GM12878 (cell line): ENCODE data around the gene H19. TPM values are rescaled to one million over a fixed set of nuclear protein-coding genes. Genes with fewer than 3 reads are reported as not detected.

Experiments
- ATAC-seq: fragments of 200-7000 bp; cut with Tn5 transposase; 3 replicates; pipeline ENCODE4 v1.9.1; 2020; ENCODE audit warnings: mild to moderate bottlenecking, moderate library complexity
- BruUV-seq: library from RNA; stranded (reverse); fragments of 400-500 nt; replicated peaks from 2 replicates; lab custom pipeline; 2021; lab: Mats Ljungman, UMichigan
- CTCF ChIA-PET: fragments of 300-600 bp; sonication (Branson Sonifier 250); formaldehyde crosslinking; extraction: SDS; loops from one replicate; lab custom pipeline; 2021; ENCODE audit warnings: inconsistent platforms; lab: Yijun Ruan, JAX
- POLR2A ChIA-PET: fragments of 350-600 bp; formaldehyde crosslinking; extraction: SDS; loops from one replicate; lab custom pipeline; 2021; ENCODE audit warnings: inconsistent platforms; lab: Charles Lee
- RAD21 ChIA-PET: fragments of 300-600 bp; sonication (Branson Sonifier 250); formaldehyde crosslinking; loops from one replicate; lab custom pipeline; 2023; ENCODE audit warnings: antibody characterized with exemption; ENCODE audit not compliant: unreplicated experiment; lab: Charles Lee
- SMC1A ChIA-PET: fragments of 300-600 bp; sonication (Branson Sonifier 250); formaldehyde crosslinking; loops from one replicate; lab custom pipeline; 2023; ENCODE audit not compliant: unreplicated experiment, uncharacterized antibody; lab: Charles Lee
- DNase-seq: peaks from one replicate; pipeline ENCODE4 v3.0.0-alpha.2; 2011; ENCODE audit warnings: low read depth, low spot score
- FAIRE-seq: peaks from 3 replicates; lab custom pipeline; 2011; peaks lifted over from hg19 to GRCh38; lab: Jason Lieb, UNC
- H2AFZ ChIP-seq: 2 replicates; pipeline ENCODE4 v1.6.0; 2011; ENCODE audit warnings: low read depth, low read length, control low read depth; ENCODE audit not compliant: control insufficient read depth
- H3K27ac ChIP-seq: 2 replicates; pipeline ENCODE4 v1.5.1; 2011; ENCODE audit warnings: control low read depth; ENCODE audit not compliant: control insufficient read depth, insufficient read depth
- H3K27me3 ChIP-seq, 2 experiments: replicated peaks in 1 of 2; 2 replicates each; pipeline versions ENCODE4 v1.6.0 to v1.6.1; 2011; ENCODE audit warnings: low read length in 1 of 2; ENCODE audit not compliant: control insufficient read depth in 2 of 2, insufficient read depth in 2 of 2
- H3K36me3 ChIP-seq, 2 experiments: 2 replicates each; pipeline ENCODE4 v1.5.1; 2011; ENCODE audit warnings: low read length in 1 of 2; ENCODE audit not compliant: control insufficient read depth in 2 of 2, insufficient read depth in 2 of 2
- H3K4me1 ChIP-seq: 2 replicates; pipeline ENCODE4 v1.6.1; 2011; ENCODE audit warnings: mild to moderate bottlenecking, low read length, moderate library complexity, mixed read lengths; ENCODE audit not compliant: control insufficient read depth, insufficient read depth
- H3K4me2 ChIP-seq: 2 replicates; pipeline ENCODE4 v1.6.0; 2011; ENCODE audit warnings: control low read depth; ENCODE audit not compliant: control insufficient read depth, insufficient read depth
- H3K4me3 ChIP-seq: fragments of 200-600 bp; sonication (generic); 2 replicates; pipeline ENCODE4 v1.5.1; 2016
- H3K79me2 ChIP-seq: 2 replicates; pipeline ENCODE4 v1.6.0; 2011; ENCODE audit warnings: low read length; ENCODE audit not compliant: control insufficient read depth, insufficient read depth
- H3K9ac ChIP-seq: 2 replicates; pipeline ENCODE4 v1.8.0; 2011; ENCODE audit warnings: low read length, control low read depth, mixed read lengths; ENCODE audit not compliant: control insufficient read depth, insufficient read depth
- H3K9me3 ChIP-seq: replicated peaks from 3 replicates; pipeline ENCODE4 v1.5.1; 2011; ENCODE audit warnings: mild to moderate bottlenecking, low read length; ENCODE audit not compliant: control insufficient read depth, insufficient read depth
- H4K20me1 ChIP-seq: 2 replicates; pipeline ENCODE4 v1.6.0; 2011; ENCODE audit not compliant: control insufficient read depth, insufficient read depth
- CBX3 ChIP-seq: fragments of 200-600 bp; sonication (generic); IDR thresholded peaks from 2 replicates; pipeline ENCODE4 v1.6.1; 2016; ENCODE audit warnings: low read depth, borderline replicate concordance
- IRF5 ChIP-seq: fragments of 450-650 bp; IDR thresholded peaks from 2 replicates; pipeline ENCODE4 v1.6.1; 2017; ENCODE audit warnings: borderline replicate concordance
- MEF2B ChIP-seq: fragments of 450-650 bp; IDR thresholded peaks from 2 replicates; pipeline ENCODE4 v1.6.1; 2018; ENCODE audit warnings: mild to moderate bottlenecking, moderate library complexity; ENCODE audit not compliant: partially characterized antibody, poor library complexity, severe bottlenecking
- NR2C1 ChIP-seq: fragments of 450-650 bp; IDR thresholded peaks from 2 replicates; pipeline ENCODE4 v1.6.1; 2017; ENCODE audit warnings: antibody characterized with exemption, mild to moderate bottlenecking, moderate library complexity
- PAX5 ChIP-seq: IDR thresholded peaks from 2 replicates; pipeline ENCODE4 v1.6.1; 2011; ENCODE audit warnings: low read depth, low read length, borderline replicate concordance
- PAX8 ChIP-seq: fragments of 450-650 bp; IDR thresholded peaks from 2 replicates; pipeline ENCODE4 v1.6.1; 2017; ENCODE audit warnings: mild to moderate bottlenecking, moderate library complexity
- PML ChIP-seq: IDR thresholded peaks from 2 replicates; pipeline ENCODE4 v1.6.1; 2012; ENCODE audit warnings: low read length, inconsistent platforms
- RFX5 ChIP-seq: IDR thresholded peaks from 2 replicates; pipeline ENCODE4 v1.6.1; 2011; ENCODE audit warnings: low read depth, low read length, improper control_type of control experiment
- WGBS: methylation state at CpG from one replicate; pipeline ENCODE4 v1.1.6; 2016; ENCODE audit warnings: low lambda C conversion rate; ENCODE audit not compliant: insufficient replicate concordance, insufficient coverage; ENCODE audit errors: missing lambda C conversion rate; 5-methylcytosine and 5-hydroxymethylcytosine counted together
- in situ Hi-C: fragments of 300-500 bp; cut with MboI; formaldehyde crosslinking; loops from 9 replicates; pipeline ENCODE4 v1.14.3; 2018; ENCODE audit warnings: mixed read lengths
- intact Hi-C: fragments of 100-400 bp; cut with micrococcal nuclease; formaldehyde crosslinking; loops from one replicate; pipeline ENCODE4 v1.14.2; 2022; ENCODE audit not compliant: unreplicated experiment
- polyA plus RNA-seq, 11 experiments: library from polyadenylated mRNA; depleted of rRNA in 4 of 11; unstranded in 6 of 11; stranded (reverse) in 5 of 11; fragments of >200 nt; fragmentation: Nextera tagmentation in 4 of 11; fragmentation: Illumina TruSeq in 1 of 11; extraction: Ambion mirVana in 4 of 11; extraction: Trizol in 1 of 11; gene quantifications; 1 replicate in 1 of 11; 2 replicates in 10 of 11; pipeline versions ENCODE4 v1.2.1 to v1.2.3, GENCODE V29; 2011 to 2016; ENCODE audit warnings: inconsistent platforms in 2 of 11, missing spikeins in 2 of 11, low read depth in 1 of 11
- total RNA-seq, 4 experiments: library from RNA; depleted of rRNA in 3 of 4; stranded (reverse); fragments of >200 nt in 3 of 4; fragmentation: Illumina TruSeq in 1 of 4; extraction: Trizol in 1 of 4; gene quantifications; 2 replicates each; pipeline versions ENCODE4 v1.2.1 to v1.2.3, GENCODE V29; 2013 to 2021

Gene H19
- total and polyA plus RNA-seq, 10 of the 15 experiments (the other 5 are each of a cell fraction or from before 2014, with no cell fraction given): 0.04 to 1.2 (median 0.31) TPM; not detected in 6

- ChIA-PET RAD21 (no interaction called here), POLR2A (no interaction called here), CTCF (no interaction called here), SMC1A (no interaction called here)
- in situ Hi-C loops: no loop called here
- Histone ChIP-seq H3K4me1 (no peaks in the 10 kb centered on the region), H3K9ac (no peak overlapping the region), H3K79me2 (no peaks in the 10 kb centered on the region), H3K9me3 (no peaks in the 10 kb centered on the region), H3K4me2 (no peak overlapping the region), H3K4me3 (no peak overlapping the region), H2AFZ (no peak overlapping the region), H3K27me3 (no peaks in the 10 kb centered on the region), H4K20me1 (no peaks in the 10 kb centered on the region)
- no TSS peak for BruUV-seq
- intact Hi-C loops: no loop called here
- FAIRE-seq: no peak
- no peak for TF ChIP-seq PML
- no peak for TF ChIP-seq IRF5
- no peak for TF ChIP-seq RFX5
- no peak for TF ChIP-seq PAX8
- no peak for TF ChIP-seq PAX5
- TF ChIP-seq CBX3: no peak
- no peak for TF ChIP-seq NR2C1
- no peak for TF ChIP-seq MEF2B
- TF ChIP-seq, all 136 proteins: peak for 0
- H3K27ac ChIP-seq: no peak overlapping the region
- no peak for ATAC-seq
- DNase-seq: no peak
- H3K36me3 ChIP-seq: no peaks in the 10 kb centered on the region
- no CpG with 5 or more reads among the region's 18 CpGs for WGBS
These were observed 39.3 kb downstream of the H19 start for GRCh38 chr11:1958367-1958766.
